K562 (cell line): ENCODE results near the gene CIAO1. TPM values are rescaled to one million over a fixed set of nuclear protein-coding genes. Genes with fewer than 3 reads are reported as not detected.
A peak's percentile ranks its signal among the peaks of the same experiment; 100 is the strongest.

ENCODE experiments used
- CCAR2 ChIP-seq: fragments of 200-400 bp; formaldehyde crosslinking; IDR thresholded peaks from 2 replicates; pipeline ENCODE4 v1.6.1; 2017; ENCODE audit warnings: mild to moderate bottlenecking, low read depth, low read length
- COPS2 ChIP-seq: fragments of 450-650 bp; conservative IDR thresholded peaks from 2 replicates; pipeline ENCODE4 v1.6.1; 2016; ENCODE audit warnings: mild to moderate bottlenecking, moderate library complexity
- FOXK2 ChIP-seq, 2 experiments: fragments of 450-650 bp; IDR thresholded peaks in 1 of 2; conservative IDR thresholded peaks in 1 of 2; 2 replicates each; pipeline ENCODE4 v1.6.1; 2016; ENCODE audit warnings: low read depth in 2 of 2, mild to moderate bottlenecking in 1 of 2
- GABPB2 ChIP-seq: fragments of 250-450 bp; sonication (Bioruptor Pico); conservative IDR thresholded peaks from 2 replicates; pipeline ENCODE4 v1.5.1; 2021; ENCODE audit warnings: mild to moderate bottlenecking
- KDM2B ChIP-seq: fragments of 250-450 bp; sonication (Bioruptor Pico); IDR thresholded peaks from 2 replicates; pipeline ENCODE4 v1.8.0; 2021; ENCODE audit warnings: mild to moderate bottlenecking, moderate library complexity
- MAZ ChIP-seq, 2 experiments: fragments of 450-650 bp in 1 of 2; sonication (generic) in 1 of 2; formaldehyde crosslinking; IDR thresholded peaks in 1 of 2; conservative IDR thresholded peaks in 1 of 2; 2 replicates each; pipeline versions ENCODE4 v1.4.0 to v1.5.0; 2020; ENCODE audit warnings: mild to moderate bottlenecking in 1 of 2, missing genetic modification reagents in 1 of 2
- MGA ChIP-seq: fragments of 450-650 bp; IDR thresholded peaks from 2 replicates; pipeline ENCODE4 v1.6.1; 2016; ENCODE audit warnings: mild to moderate bottlenecking, moderate library complexity
- NR1H2 ChIP-seq: sonication (generic); formaldehyde crosslinking; IDR thresholded peaks from 2 replicates; pipeline ENCODE4 v1.4.0; 2020; ENCODE audit warnings: mild to moderate bottlenecking, missing genetic modification reagents
- NR4A1 ChIP-seq, 2 experiments: fragments of 250-450 bp in 1 of 2; fragments of 450-650 bp in 1 of 2; sonication (Bioruptor Pico) in 1 of 2; IDR thresholded peaks; 2 replicates each; pipeline versions ENCODE4 v1.4.0 to v1.6.1; 2016 to 2020; ENCODE audit warnings: mild to moderate bottlenecking in 2 of 2, missing compliant biosample characterization in 1 of 2, missing genetic modification characterization in 1 of 2, moderate library complexity in 1 of 2
- SMARCA4 ChIP-seq: fragments of 450-650 bp; IDR thresholded peaks from 2 replicates; pipeline ENCODE4 v1.6.1; 2016
- SRSF9 ChIP-seq: fragments of 200-400 bp; formaldehyde crosslinking; IDR thresholded peaks from 2 replicates; pipeline ENCODE4 v1.6.1; 2017; ENCODE audit warnings: low read depth, low read length, borderline replicate concordance
- TCF7 ChIP-seq: sonication (generic); IDR thresholded peaks from 2 replicates; pipeline ENCODE4 v1.6.1; 2016; ENCODE audit warnings: antibody characterized with exemption, borderline replicate concordance
- THRAP3 ChIP-seq: fragments of 450-650 bp; IDR thresholded peaks from 2 replicates; pipeline ENCODE4 v1.6.1; 2016; ENCODE audit warnings: mild to moderate bottlenecking, inconsistent platforms, borderline replicate concordance
- ZFP30 ChIP-seq: fragments of 250-450 bp; sonication (Bioruptor Pico); IDR thresholded peaks from 2 replicates; pipeline ENCODE4 v1.8.0; 2022; ENCODE audit warnings: moderate library complexity, mild to moderate bottlenecking, inconsistent platforms, borderline replicate concordance
- ZNF134 ChIP-seq: fragments of 250-450 bp; sonication (Bioruptor Pico); conservative IDR thresholded peaks from 2 replicates; pipeline ENCODE4 v1.4.0; 2020
- ZNF197 ChIP-seq: fragments of 200-800 bp; sonication (Bioruptor generic); IDR thresholded peaks from 2 replicates; pipeline ENCODE4 v1.6.1; 2016; ENCODE audit warnings: low read depth, missing genetic modification characterization, missing compliant biosample characterization
- ZNF316 ChIP-seq: fragments of 450-650 bp; IDR thresholded peaks from 2 replicates; pipeline ENCODE4 v1.6.1; 2016
- ZNF41 ChIP-seq: fragments of 250-450 bp; sonication (Bioruptor Pico); conservative IDR thresholded peaks from 2 replicates; pipeline ENCODE4 v1.4.0; 2020; ENCODE audit warnings: mild to moderate bottlenecking
- ZNF764 ChIP-seq: fragments of 250-450 bp; sonication (Bioruptor Pico); IDR thresholded peaks from 2 replicates; pipeline ENCODE4 v1.4.0; 2020; ENCODE audit warnings: low read depth, mild to moderate bottlenecking, moderate library complexity
- polyA plus RNA-seq, 8 experiments: library from polyadenylated mRNA; depleted of rRNA in 4 of 8; stranded (reverse) in 5 of 8; unstranded in 3 of 8; fragments of >200 nt; fragmentation: Nextera tagmentation in 2 of 8; fragmentation: Illumina TruSeq in 1 of 8; extraction: Ambion mirVana in 2 of 8; extraction: Trizol in 1 of 8; gene quantifications; 2 replicates each; pipeline versions ENCODE4 v1.2.1 to v1.2.3, GENCODE V29; 2011 to 2014; ENCODE audit warnings: inconsistent platforms in 1 of 8, missing spikeins in 1 of 8
- total RNA-seq, 7 experiments: library from RNA; depleted of rRNA in 6 of 7; stranded (reverse); fragments of >200 nt in 6 of 7; fragmentation: Illumina TruSeq in 2 of 7; extraction: Trizol in 2 of 7; gene quantifications; 2 replicates each; pipeline versions ENCODE4 v1.2.1 to v1.2.3, GENCODE V29; 2011 to 2021; ENCODE audit warnings: low replicate concordance in 1 of 7

CIAO1 gene
- total and polyA plus RNA-seq, 9 of the 15 experiments (the other 6 are each of a cell fraction or from before 2014, with no cell fraction given): 11.4 to 156 (median 92.8) TPM

GRCh38 chr2:96225016-96225533 is 41.0 kb upstream of the CIAO1 start (continued):
- peak; percentile 71; the same call in 1 of the 2 replicates for TF ChIP-seq ZNF41 (CRISPR knock-in tag)
- TF ChIP-seq MGA: peak; percentile 21; the same call in 1 of the 2 replicates
- no peak for TF ChIP-seq ZNF764
- TF ChIP-seq NR4A1 (CRISPR knock-in tag; IDR thresholded peaks at IDR 0.05): no peak
- peak; percentile 68; the same call in 1 of the 2 replicates for TF ChIP-seq NR4A1 (tag; IDR thresholded peaks at IDR 0.05)
- no peak; the same call in 1 of the 2 replicates for TF ChIP-seq ZNF134 (CRISPR knock-in tag)
- peak; percentile 74 to 76 for TF ChIP-seq FOXK2 (conservative IDR thresholded peaks at IDR 0.05 in 1 of 2, IDR thresholded peaks at IDR 0.05 in 1 of 2; ENCODE audit: low read depth in 2 of 2)
- TF ChIP-seq SRSF9: no peak
- no peak for TF ChIP-seq KDM2B (CRISPR knock-in tag)
- no peak for TF ChIP-seq ZFP30 (CRISPR knock-in tag)
- no peak for TF ChIP-seq TCF7
- TF ChIP-seq ZNF197 (CRISPR knock-in tag): 0 out of 2 replicates have a peak, but pooled peaks have one; percentile 81
- TF ChIP-seq THRAP3: no peak
- TF ChIP-seq COPS2: no peak
- peak; percentile 62; the same call in 1 of the 2 replicates for TF ChIP-seq SMARCA4
- peak in 1 of 2 experiments; percentile 59; a peak in 1 of 4 replicates for TF ChIP-seq MAZ (CRISPR knock-in tag; conservative IDR thresholded peaks at IDR 0.05 in 1 of 2, IDR thresholded peaks at IDR 0.05 in 1 of 2)
- no peak for TF ChIP-seq NR1H2 (CRISPR knock-in tag)
- no peak for TF ChIP-seq ZNF316
- no peak for TF ChIP-seq CCAR2
- TF ChIP-seq GABPB2 (CRISPR knock-in tag): no peak
